Osteocyte (in vitro differentiated cells): ENCODE measurements around the gene BIN1. TPM values are rescaled to one million over a fixed set of nuclear protein-coding genes. Genes with fewer than 3 reads are reported as not detected.

ENCODE experiments used
- DNase-seq: peaks from one replicate; pipeline ENCODE4 v3.0.0; 2021; ENCODE audit warnings: mixed read lengths; ENCODE audit not compliant: unreplicated experiment; ENCODE audit errors: extremely low spot score
- H3K27ac Mint-ChIP-seq: one replicate; pipeline ENCODE4 v1.8.0; 2021; ENCODE audit warnings: mild to moderate bottlenecking, mixed read lengths; ENCODE audit not compliant: unreplicated experiment
- H3K27me3 Mint-ChIP-seq: one replicate; pipeline ENCODE4 v1.8.0; 2021; ENCODE audit warnings: mixed read lengths; ENCODE audit not compliant: unreplicated experiment
- H3K36me3 Mint-ChIP-seq: one replicate; pipeline ENCODE4 v1.8.0; 2021; ENCODE audit warnings: mixed read lengths; ENCODE audit not compliant: unreplicated experiment
- H3K4me1 Mint-ChIP-seq: one replicate; pipeline ENCODE4 v1.8.0; 2021; ENCODE audit warnings: mixed read lengths; ENCODE audit not compliant: unreplicated experiment
- H3K4me3 Mint-ChIP-seq: one replicate; pipeline ENCODE4 v1.8.0; 2021; ENCODE audit warnings: mild to moderate bottlenecking, moderate library complexity, mixed read lengths; ENCODE audit not compliant: unreplicated experiment
- H3K9me3 Mint-ChIP-seq: one replicate; pipeline ENCODE4 v1.8.0; 2021; ENCODE audit warnings: mixed read lengths; ENCODE audit not compliant: unreplicated experiment
- long read RNA-seq: library from polyadenylated mRNA; unstranded; transcript quantifications from one replicate; pipeline ENCODE4 v2.0.0, GENCODE V29; 2021
- total RNA-seq: library from RNA; stranded (reverse); gene quantifications from 2 replicates; pipeline ENCODE4 v1.2.1, GENCODE V29; 2021
- TF ChIP-seq, protein P1 (sequence below): fragments of 200-600 bp; sonication (generic); IDR thresholded peaks from 2 replicates; pipeline ENCODE4 v1.5.0; 2021; ENCODE audit warnings: antibody characterized with exemption, mild to moderate bottlenecking, moderate library complexity

The BIN1 gene
- total RNA-seq = 101 TPM in 2 replicates
- long read RNA-seq, transcript BIN1-211 (14 exons, 2,143 nt) = minor isoform, 5 of 23 reads
- long read RNA-seq, transcript BIN1-209 (15 exons, 2,293 nt) = major isoform, 9 of 23 reads
- long read RNA-seq, partial matches to known transcripts = 1 of 23 reads
- long read RNA-seq, other reads (novel, unspliced or antisense) = 5 of 23 reads

DNA sequence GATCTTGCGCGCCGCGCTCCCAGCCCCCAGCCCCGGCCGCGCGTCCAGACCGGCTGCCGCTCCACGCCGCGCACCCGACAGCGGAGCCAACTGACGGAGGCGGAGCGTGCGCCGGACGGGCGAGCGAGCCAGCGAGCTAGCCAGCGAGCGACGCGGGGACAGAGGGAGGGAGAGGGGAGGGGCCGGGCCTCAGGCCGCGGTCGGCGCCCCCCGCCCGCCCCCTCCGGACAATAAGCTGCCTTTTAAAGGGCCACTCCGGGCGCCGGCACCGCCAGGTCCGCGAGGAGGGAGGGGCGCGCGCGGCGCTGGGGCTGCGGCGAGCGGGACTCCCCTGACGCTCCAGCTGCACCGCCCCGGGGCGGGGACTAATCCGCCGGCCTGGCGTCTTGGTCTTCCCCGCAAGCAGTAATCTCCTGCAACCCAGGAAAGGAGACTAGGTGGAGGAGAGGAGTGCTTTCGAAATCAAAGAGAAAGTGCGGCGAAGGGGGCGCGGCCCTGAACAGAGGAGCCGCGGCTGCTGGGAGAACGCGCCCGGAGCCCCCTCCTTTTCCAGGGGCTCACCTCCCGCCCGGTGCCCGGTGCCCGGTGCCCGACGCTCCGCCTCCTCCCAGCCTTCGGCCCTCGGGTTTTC lies at the start of gene BIN1:
Gene BIN1, minus strand, starts transcription at position 164 of the 631 bp plus-strand sequence. CDS start 211 bp downstream, outside the sequence.
- DNase-seq = peak; percentile 94
- Mint-ChIP-seq H3K4me1 (peaks cover 46% of the 10 kb centered on the region), H3K4me3 (peak within 1 kb of the TSS; percentile 80), H3K27me3 (no peaks in the 10 kb centered on the region), H3K9me3 (no peaks in the 10 kb centered on the region), H3K27ac (peak within 1 kb of the TSS; percentile 76), H3K36me3 (no peaks in the 10 kb centered on the region)
- TF ChIP-seq, protein P1, sequence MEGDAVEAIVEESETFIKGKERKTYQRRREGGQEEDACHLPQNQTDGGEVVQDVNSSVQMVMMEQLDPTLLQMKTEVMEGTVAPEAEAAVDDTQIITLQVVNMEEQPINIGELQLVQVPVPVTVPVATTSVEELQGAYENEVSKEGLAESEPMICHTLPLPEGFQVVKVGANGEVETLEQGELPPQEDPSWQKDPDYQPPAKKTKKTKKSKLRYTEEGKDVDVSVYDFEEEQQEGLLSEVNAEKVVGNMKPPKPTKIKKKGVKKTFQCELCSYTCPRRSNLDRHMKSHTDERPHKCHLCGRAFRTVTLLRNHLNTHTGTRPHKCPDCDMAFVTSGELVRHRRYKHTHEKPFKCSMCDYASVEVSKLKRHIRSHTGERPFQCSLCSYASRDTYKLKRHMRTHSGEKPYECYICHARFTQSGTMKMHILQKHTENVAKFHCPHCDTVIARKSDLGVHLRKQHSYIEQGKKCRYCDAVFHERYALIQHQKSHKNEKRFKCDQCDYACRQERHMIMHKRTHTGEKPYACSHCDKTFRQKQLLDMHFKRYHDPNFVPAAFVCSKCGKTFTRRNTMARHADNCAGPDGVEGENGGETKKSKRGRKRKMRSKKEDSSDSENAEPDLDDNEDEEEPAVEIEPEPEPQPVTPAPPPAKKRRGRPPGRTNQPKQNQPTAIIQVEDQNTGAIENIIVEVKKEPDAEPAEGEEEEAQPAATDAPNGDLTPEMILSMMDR = no peak

GRCh38 chr2:127155947-127156346 lies 49.0 kb upstream of the BIN1 start:
- H3K4me1 Mint-ChIP-seq = peaks cover 74% of the 10 kb centered on the region
- H3K36me3 Mint-ChIP-seq = peaks cover under 1% of the 10 kb centered on the region
- H3K9me3 Mint-ChIP-seq = no peaks in the 10 kb centered on the region
- H3K27ac Mint-ChIP-seq = peak overlapping the region; percentile 91
- TF ChIP-seq, protein P1 = no peak
- no peaks in the 10 kb centered on the region for H3K27me3 Mint-ChIP-seq
- peak overlapping the region; percentile 23 for H3K4me3 Mint-ChIP-seq
- DNase-seq = peak; percentile 60

- Mint-ChIP-seq H3K9me3 (no peaks in the 10 kb centered on the region), H3K4me3 (peak overlapping the region; percentile 2), H3K27ac (peak overlapping the region; percentile 91), H3K4me1 (peaks cover 73% of the 10 kb centered on the region), H3K27me3 (no peaks in the 10 kb centered on the region), H3K36me3 (peaks cover 2% of the 10 kb centered on the region)
- TF ChIP-seq, protein P1 = no peak
- DNase-seq = peak; percentile 70
Observed at GRCh38 chr2:127155028-127155581, 48.2 kb upstream of the BIN1 start.

DNA sequence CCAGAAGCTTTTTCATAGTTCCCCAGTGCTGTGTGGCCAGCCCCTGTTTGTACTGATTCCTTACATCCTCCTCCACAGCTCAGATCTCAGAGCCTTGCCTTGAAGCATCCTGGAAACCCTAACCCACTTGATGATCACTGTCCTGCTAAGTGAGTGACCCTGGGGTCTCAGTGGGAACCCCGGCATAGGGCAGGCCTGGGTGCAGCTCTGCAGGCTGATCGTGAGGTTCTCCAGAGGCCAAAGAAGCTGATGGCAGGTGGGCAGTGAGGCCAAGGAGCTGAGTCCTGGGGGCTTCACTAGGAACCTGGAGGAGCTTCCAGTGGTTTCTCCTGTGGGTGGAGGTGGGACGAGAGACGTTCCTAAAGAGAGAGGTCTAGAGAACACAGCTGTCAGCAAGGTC lies 47.4 kb upstream of the BIN1 start:
- no peaks in the 10 kb centered on the region for H3K9me3 Mint-ChIP-seq
- DNase-seq = peak; percentile 75
- no peak overlapping the region for H3K4me3 Mint-ChIP-seq
- peak overlapping the region; percentile 91 for H3K27ac Mint-ChIP-seq
- H3K4me1 Mint-ChIP-seq = peaks cover 73% of the 10 kb centered on the region
- TF ChIP-seq, protein P1 = no peak
- peaks cover 3% of the 10 kb centered on the region for H3K36me3 Mint-ChIP-seq
- no peaks in the 10 kb centered on the region for H3K27me3 Mint-ChIP-seq

DNA sequence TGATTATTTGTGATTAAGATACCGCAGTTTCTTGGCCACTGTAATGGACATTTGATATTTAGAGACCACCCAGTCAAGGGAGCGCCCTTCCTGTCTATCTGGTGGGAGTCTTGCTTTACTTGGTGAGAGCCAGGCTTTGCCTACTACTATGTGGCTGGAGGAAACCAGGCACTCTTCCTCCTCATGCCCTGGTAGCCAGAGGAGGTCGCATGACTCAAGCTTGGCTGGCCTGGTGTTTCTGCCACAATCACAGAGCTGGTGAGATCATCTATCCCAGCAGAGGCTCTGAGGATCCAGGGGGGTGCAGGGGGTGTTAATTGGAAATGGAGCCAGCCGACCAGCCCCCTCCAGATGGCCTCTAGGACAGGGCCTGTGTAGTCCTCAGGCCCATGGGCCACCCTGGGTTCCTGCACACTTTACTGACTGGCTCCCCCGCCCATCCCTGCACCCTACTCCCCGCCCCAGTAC lies 46.8 kb upstream of the BIN1 start:
- DNase-seq = peak; percentile 80
- peak overlapping the region; percentile 91 for H3K27ac Mint-ChIP-seq
- peaks cover 71% of the 10 kb centered on the region for H3K4me1 Mint-ChIP-seq
- H3K4me3 Mint-ChIP-seq = no peak overlapping the region
- H3K9me3 Mint-ChIP-seq = no peaks in the 10 kb centered on the region
- peaks cover 4% of the 10 kb centered on the region for H3K36me3 Mint-ChIP-seq
- H3K27me3 Mint-ChIP-seq = no peaks in the 10 kb centered on the region
- TF ChIP-seq, protein P1 = no peak
